GM19043 (cell line): Measurements from ENCODE around the gene HEATR5A.
"Not testable (repeated sequence)": the region's sequence is repeated elsewhere in the genome, so short reads cannot be mapped to it uniquely, and the experiment has no call there.

ENCODE experiments used
- ATAC-seq: cut with Tn5 transposase; IDR thresholded peaks from one replicate; pipeline ENCODE4 v1.9.1; 2021; ENCODE audit warnings: low read depth; ENCODE audit not compliant: unreplicated experiment

Gene HEATR5A

DNA sequence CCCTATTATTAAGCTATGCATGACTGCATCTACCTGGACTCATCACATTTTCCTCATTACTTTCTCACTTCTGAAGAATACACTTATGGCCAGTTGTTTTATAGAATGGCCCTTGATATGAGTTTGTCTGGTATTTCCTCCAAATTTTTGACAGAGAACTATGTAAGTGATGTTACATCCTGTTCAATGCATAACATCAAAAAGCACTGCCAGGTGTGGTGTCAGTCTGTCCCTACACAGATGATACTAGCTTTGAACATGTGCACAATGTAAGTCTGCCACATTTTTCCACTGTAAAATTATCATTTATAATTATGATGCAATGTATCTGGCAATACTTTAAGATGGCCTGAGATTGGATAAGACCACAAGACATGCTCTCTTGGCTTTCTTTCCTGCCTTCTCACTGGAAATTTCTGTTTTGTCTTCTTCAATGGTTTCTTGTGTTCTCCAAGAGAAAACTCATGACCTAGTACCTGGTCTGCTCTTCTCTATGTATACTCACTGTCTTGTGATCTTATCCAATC, 28.3 kb downstream of the HEATR5A start:
- no peak for ATAC-seq

DNA sequence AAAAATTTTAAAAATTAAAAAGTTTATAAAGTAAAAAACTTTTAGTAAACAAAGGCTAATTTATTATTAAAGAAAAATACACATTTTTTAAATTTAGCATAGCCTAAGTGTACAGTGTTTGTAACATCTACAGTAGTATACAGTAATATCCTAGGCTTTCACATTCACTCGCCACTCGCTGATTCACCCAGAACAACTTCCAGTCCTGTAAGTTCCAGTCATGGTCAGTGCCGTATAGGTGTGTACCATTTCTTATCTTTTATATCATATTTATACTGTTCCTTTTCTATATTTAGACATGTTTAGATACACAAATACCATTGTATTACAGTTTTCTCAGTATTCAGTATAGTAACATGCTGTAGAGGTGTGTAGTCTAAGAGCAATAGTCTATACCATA, 28.9 kb downstream of the HEATR5A start:
- ATAC-seq = no peak

DNA sequence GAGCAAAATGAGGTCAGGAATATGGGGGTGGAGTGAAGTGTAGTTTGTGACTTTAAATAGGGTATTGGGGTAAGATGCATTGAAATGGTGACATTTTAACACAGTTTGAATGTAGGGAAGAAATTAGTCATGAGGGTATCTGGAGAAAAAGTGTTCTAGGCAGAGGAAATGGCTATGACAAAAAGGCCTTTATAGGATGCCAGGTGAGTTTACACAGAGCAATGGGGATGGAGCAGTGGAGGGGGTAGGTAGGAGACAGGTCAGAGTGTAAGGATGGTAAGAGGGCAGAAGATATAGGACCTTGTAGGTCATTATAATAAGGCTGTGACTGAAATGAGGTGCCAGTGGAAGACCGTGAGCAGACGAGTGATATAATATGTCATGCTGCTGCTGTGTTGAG, 30.4 kb downstream of the HEATR5A start:
- no peak for ATAC-seq

DNA sequence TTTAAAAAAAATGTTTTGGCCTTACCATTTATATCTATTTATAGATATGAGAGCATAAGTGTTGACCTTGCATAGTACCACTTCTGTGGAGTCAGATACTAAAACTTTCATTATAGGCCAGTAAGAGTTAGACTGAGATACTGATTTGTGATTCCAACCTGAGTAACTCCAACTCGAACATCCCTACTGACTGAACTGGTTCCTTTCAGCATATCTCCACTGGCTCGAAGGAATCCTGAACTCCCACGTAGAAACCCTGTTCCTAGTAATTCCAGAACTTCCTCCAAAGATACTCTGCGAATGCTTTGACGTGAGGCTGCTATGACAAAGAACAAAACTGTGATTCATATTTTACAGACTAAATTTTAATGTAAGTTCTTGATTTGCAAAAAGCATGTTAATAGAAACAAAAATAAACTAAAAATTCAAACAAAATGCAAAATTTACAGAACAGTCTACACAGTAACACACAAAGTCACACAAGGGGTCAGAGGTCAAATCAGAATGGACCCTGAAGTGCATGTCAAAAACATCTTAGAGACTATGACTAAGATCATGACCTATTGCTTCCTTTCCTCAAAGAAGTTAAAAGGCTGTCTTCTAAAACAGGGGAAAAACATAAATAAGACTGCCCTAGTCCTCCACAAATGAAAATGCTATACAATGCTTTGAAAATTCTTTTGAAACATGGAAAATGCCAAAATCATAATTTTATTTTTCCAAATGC, 31.5 kb downstream of the HEATR5A start:
- ATAC-seq = no peak

DNA sequence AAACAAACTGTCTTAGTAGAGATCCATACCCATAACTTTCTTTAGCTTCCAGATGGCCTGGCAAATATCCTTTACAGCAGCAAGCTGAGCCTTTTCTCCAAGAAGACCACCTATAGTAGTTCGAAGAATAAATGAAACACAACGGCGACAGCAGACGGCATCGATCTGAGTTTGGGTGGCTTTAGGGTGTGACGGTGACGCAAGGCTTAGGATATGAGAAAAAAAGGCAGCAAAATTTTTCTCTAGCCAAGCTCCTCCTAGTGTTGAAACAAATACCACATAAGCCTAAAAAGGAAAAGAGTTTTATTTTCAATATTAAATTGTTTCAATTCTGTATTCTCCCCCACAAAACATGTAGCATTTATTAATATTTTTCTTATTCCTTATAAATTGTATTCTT, 33.3 kb downstream of the HEATR5A start:
- ATAC-seq = no peak

DNA sequence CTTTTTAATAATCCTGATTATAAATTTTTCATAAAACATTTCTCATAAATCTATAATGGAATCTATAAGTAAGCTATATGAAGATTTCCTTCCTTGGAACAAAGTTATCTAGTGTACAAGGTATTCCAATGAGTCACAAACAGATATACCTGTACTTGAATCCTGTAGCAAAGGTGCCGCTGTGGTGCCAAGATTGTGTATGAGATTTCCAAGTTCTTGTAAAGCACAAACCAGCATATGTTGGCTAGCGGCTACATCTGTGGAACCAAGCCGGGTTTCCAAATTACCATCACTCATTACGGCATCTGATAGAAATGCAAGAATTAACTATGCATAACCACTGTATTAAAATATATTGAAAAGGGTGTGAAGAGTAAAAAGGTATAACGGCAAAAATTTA, 34.1 kb downstream of the HEATR5A start:
- ATAC-seq = no peak

DNA sequence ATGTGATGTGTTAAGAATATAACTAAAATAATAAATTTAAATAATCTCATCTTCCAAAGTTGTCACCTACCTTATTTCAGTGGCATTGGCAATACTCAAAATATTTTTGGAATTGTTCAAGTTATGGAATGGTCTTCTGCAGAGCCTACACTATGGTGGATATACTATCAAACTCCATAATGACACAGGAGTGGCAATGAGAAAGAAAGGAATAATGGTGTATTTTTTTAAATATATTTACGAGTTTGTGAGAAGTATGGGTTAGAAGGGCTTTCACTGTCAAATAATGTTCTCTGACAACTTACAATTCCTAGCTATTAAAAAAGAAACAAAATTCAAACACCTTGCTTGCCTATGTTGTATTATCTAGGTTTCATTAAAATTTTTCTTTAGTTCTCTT, 38.1 kb downstream of the HEATR5A start:
- ATAC-seq = no peak

DNA sequence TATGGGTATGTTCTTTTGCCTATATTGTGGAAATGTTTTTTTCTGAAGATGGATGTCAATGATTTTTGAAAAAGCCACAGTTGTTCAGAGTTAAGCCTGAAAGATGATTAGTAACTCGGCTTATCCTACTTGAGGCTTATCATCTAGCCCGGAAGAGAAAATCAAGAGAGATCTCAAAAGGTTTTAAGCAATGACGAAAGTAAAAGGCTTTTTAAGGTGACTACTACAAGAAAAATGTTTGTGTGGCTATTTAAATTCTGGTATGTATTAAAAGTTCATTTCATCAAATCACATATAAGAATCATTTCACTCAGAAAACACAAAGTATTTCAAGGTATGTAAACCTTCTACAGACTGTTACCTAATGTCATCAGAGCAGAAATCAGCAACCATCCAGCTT, 40.2 kb downstream of the HEATR5A start:
- no peak for ATAC-seq

DNA sequence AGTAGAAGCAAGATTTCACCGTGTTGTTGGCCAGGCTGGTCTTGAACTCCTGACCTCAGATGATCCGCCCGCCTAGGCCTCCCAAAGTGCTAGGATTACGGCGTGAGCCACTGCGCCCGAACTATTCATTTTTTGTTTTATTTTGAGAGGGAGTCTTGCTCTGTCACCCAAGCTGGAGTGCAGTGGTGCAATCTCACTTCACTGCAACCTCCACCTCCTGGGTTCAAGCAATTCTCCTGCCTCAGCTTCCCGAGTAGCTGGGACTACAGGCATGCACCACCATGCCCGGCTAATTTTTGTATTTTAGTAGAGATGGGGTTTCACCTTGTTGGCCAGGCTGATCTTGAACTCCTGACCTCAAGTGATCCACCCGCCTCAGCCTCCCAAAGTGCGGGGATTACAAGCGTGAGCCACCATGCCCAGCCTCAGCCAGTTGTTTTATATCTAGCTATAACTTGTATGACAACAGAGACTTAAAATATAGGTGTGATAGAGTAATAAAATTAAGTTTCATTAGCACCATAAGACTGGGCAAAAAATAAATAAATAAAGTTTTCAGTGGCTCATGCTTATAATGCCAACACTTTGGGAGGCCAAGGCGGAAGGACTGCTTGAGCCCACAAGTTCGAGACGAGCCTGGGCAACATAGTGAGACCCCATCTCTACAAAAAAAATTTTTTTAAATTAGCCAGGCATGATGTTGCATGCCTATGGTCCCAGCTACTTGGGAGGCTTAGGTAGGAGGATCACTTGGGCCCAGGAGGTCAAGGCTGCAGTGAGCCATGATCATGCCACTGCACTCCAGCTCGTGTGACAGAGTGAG, 41.0 kb downstream of the HEATR5A start:
- not testable (repeated sequence) for ATAC-seq

DNA sequence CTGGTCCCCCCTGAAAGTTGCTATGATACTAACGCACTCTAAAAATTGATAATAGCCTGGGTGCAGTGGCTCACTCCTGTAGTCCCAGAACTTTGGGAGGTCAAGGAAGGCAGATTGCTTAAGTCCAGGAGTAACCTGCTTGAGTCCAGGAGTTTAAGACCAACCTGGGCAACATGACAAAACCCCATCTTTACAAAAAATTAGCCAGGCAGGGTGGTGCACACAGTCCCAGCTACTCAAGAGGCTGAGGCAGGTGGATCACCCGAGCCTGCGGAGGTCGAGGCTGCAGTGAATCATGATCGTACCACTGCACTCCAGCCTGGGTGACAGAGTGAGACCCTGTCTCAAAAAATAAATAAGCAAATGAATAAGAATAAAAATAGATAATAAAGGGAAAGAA, 42.9 kb downstream of the HEATR5A start:
- no peak for ATAC-seq

DNA sequence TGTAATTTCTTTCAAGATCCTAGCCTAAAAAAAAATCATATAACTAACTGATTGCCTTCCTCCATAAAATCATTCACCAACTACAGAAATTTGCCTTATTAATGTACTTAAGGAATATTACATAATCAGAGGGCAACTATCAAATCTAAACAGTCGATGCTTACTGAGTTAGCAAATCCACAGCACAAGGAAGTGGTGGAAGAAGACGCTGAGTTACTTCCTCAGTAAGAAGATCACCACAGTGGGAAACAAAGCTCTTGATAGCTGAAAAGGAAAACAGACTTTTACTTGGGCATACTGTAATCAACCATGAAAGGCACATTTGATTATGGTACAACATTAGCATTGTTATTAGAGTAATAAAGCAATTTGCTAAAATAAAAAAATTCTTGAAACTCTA, 48.7 kb downstream of the HEATR5A start:
- no peak for ATAC-seq

DNA sequence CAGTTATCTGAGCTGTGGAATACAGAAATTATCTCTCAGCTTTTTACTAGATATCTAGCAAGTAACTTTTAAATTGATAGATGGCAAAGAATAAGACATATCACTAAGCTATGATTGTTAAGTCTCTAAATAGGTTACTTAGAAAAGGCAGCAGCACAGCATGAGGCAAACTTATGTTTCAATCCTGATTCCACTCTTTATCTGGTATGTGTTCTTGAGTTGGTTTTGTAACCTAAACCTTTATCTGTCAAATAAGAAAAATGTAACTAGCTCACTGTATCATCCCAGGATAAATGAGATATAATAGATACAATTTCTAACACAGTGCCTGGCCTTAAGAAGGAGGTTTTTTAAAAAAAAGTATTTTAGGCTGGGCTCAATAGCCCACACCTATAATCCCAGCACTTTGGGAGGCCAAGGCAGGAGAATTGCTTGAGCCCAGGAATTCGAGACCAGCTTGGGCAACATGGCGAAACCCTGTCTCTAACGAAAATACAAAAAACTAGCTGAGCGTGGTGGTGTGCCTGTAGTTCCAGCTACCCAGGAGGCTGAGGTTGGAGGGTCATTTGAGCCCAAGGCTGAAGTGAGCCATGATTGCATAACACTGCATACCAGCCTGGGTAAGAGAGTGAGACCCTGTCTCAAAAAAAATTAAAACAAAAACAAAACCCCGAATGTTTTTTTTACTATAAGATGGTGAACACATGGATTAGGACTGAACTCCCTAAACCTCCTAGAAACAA, 56.8 kb downstream of the HEATR5A start:
- no peak for ATAC-seq

DNA sequence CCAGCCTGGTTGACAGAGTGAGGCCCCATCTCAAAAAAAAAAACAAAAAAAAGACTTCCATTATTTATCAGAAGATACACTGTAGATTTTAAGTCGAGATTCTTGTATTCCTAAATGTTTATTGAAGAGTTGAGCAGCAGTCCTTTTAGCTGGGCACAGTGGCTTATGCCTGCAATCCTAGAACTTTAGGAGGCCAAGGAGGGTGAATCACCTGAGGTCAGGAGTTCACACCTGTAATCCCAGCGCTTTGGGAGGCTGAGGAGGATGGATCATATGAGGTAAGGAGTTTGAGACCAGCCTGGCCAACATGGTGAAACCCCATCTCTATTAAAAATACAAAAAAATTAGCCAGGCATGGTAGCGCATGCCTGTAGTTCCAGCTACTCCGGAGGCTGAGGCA, 57.6 kb downstream of the HEATR5A start:
- no peak for ATAC-seq

DNA sequence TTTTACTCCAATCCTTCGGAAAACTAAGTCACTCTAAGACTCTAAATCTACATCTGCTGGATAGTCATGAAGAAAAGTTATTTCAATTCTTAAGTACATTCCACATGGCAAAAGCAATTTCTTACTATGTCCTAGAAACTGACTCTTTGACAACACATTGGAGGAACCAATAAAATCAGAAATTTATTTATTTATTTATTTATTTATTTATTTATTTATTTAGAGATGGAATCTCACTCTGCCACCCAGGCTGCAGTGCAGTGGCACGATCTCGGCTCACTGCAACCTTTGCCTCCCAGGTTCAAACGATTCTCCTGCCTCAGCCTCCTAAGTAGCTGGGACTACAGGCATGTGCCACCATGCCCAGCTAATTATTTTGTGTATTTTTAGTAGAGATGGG, 58.6 kb downstream of the HEATR5A start:
- not testable (repeated sequence) for ATAC-seq

DNA sequence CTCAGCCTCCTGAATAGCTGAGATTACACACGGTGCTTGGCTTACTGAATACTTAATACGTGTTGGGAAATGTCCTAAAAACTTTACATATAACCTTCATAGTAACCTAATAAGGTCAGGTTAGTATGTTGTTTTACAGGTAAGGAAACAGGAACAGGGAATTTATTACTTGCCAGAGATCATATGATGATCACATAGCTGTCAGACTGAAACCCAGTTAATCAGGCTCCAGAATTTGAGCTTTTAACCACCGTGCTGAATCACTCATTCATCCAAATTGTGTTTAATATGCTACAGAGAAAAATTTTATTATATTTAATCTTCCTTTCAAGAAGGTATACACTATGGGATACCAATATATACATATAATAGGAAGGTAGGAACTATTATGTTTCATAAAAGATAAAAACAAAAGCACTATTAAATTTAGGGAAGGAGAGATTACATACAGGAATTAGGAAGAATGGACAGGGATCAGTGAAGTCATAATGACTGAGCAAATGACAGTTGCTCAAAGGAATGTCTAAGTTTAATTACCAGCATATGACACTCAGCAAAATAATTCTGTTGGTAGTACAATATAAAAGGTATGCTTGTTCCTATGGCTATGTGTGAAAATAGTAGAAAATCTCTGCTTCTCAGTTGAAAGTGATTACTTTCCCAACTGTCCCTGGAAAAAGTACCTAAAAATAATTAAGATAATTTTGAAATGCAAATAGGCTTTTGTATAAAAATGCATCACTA, 59.3 kb downstream of the HEATR5A start:
- no peak for ATAC-seq

DNA sequence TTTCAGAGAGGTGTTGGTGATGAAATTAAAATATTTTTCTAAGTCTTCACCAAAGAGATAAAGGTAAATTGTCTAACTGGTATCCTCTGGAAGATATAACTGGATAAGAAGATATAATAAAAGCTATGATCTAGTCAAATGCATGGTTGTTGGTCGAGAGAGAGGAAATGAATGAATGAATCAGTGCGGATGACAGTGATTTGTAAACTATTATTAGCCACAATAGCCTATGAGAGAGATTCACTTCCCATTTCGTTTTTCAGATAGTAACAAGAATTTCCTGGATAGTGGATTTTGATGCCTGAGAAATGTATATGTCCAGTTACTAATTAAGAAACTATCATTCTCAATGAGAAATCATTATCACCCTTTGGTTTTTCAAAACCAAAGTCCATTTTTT, 63.1 kb downstream of the HEATR5A start:
- no peak for ATAC-seq

DNA sequence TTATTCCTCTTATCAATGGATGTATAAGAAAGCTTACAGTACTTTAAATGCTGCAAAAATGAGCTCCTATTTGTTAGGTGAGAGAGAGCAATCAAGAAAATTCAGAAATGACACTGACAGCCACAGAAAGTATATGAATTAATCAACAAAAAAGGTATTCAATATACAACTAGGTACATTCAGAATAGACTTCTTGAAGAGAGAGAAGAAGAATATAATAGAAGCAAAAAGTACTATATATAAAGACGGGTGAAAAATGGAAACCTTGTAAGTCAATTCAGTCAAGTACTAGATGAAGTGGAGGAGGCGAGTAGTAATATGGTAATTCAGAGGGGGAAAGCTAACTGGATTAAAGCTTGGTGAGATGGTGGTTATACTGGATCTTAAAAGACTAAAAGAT, 74.3 kb downstream of the HEATR5A start:
- ATAC-seq = no peak

DNA sequence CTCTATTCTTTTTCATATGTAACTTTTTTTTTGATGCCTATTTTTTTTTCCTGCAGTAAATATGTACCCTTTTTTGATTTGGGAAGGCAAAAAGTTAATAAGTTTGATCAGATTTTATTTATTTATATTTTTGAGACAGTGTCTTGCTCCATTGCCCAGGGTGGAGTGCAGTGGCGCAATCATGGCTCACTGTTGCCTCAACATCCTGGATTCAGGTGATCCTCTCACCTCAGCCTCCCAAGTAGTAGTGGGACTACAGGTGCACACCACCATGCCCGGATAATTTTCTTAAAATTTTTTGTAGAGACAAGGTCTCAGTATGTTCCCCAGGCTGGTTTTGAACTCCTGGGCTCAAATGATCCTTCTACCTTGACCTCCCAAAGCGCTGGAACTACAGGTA, 79.1 kb downstream of the HEATR5A start:
- ATAC-seq = no peak

DNA sequence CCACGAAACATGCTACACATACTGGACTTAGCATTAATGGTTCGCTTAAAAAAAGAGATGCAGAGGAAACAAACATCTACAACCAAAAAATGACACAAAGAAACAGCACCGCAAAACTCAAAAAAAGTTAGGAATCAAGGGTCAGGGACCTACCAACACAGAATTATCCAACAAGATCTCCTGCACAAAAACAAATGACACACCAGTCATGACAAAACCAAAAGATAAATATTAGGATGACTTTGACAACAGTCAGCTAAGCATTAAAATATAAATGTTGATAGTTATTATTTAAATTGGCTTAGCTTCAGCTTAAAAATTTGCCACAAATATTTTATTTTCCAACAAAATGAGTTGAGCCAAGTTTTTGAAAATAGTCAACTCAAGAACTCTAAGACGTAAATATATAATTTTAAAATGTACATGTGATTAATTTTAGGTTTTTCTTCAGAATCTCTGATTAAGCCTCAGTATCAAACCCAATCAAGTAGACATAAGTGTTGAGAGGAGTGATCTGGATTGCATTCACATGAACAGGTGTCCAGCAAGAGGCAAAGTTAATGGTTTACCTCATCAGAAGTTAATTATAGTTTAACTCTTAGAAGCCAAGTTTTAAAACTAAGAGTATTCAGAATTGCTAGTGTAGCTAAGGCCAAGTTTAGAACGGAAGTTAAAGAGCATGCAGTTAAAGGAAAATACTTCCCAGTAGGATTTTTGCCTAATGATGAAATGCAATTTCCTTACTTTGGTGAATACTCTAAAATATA, 79.9 kb downstream of the HEATR5A start:
- ATAC-seq = no peak

DNA sequence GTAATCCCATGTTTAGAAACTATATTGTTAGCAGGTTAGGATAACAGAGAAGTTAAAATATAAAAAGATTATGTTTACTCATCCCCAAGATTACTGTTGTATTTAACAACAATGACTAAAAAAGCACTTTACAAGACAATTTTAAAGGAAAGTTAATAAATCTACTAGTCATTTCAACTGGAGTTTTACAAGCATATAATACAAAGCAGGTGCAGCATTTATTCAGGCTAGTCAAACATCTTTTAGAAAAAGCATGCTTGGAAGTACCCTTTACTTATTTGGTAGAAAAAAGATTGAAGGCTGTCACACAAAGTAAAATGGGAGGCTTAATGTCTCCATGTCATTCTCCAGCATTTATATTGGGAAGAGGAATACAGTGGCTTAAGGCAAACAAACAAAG, 80.6 kb downstream of the HEATR5A start:
- no peak for ATAC-seq
